GM12878 (cell line): ENCODE data around the gene LYPD4. TPM values are rescaled to one million over a fixed set of nuclear protein-coding genes. Genes with fewer than 3 reads are reported as not detected.

Experiments
- ATAC-seq: fragments of 200-7000 bp; cut with Tn5 transposase; 3 replicates; pipeline ENCODE4 v1.9.1; 2020; ENCODE audit warnings: mild to moderate bottlenecking, moderate library complexity
- BruUV-seq: library from RNA; stranded (reverse); fragments of 400-500 nt; replicated peaks from 2 replicates; lab custom pipeline; 2021; lab: Mats Ljungman, UMichigan
- CTCF ChIA-PET: fragments of 300-600 bp; sonication (Branson Sonifier 250); formaldehyde crosslinking; extraction: SDS; loops from one replicate; lab custom pipeline; 2021; ENCODE audit warnings: inconsistent platforms; lab: Yijun Ruan, JAX
- POLR2A ChIA-PET: fragments of 350-600 bp; formaldehyde crosslinking; extraction: SDS; loops from one replicate; lab custom pipeline; 2021; ENCODE audit warnings: inconsistent platforms; lab: Charles Lee
- RAD21 ChIA-PET: fragments of 300-600 bp; sonication (Branson Sonifier 250); formaldehyde crosslinking; loops from one replicate; lab custom pipeline; 2023; ENCODE audit warnings: antibody characterized with exemption; ENCODE audit not compliant: unreplicated experiment; lab: Charles Lee
- SMC1A ChIA-PET: fragments of 300-600 bp; sonication (Branson Sonifier 250); formaldehyde crosslinking; loops from one replicate; lab custom pipeline; 2023; ENCODE audit not compliant: unreplicated experiment, uncharacterized antibody; lab: Charles Lee
- DNase-seq: peaks from one replicate; pipeline ENCODE4 v3.0.0-alpha.2; 2011; ENCODE audit warnings: low read depth, low spot score
- FAIRE-seq: peaks from 3 replicates; lab custom pipeline; 2011; peaks lifted over from hg19 to GRCh38; lab: Jason Lieb, UNC
- H2AFZ ChIP-seq: 2 replicates; pipeline ENCODE4 v1.6.0; 2011; ENCODE audit warnings: low read depth, low read length, control low read depth; ENCODE audit not compliant: control insufficient read depth
- H3K27ac ChIP-seq: 2 replicates; pipeline ENCODE4 v1.5.1; 2011; ENCODE audit warnings: control low read depth; ENCODE audit not compliant: control insufficient read depth, insufficient read depth
- H3K27me3 ChIP-seq, 2 experiments: replicated peaks in 1 of 2; 2 replicates each; pipeline versions ENCODE4 v1.6.0 to v1.6.1; 2011; ENCODE audit warnings: low read length in 1 of 2; ENCODE audit not compliant: control insufficient read depth in 2 of 2, insufficient read depth in 2 of 2
- H3K36me3 ChIP-seq, 2 experiments: 2 replicates each; pipeline ENCODE4 v1.5.1; 2011; ENCODE audit warnings: low read length in 1 of 2; ENCODE audit not compliant: control insufficient read depth in 2 of 2, insufficient read depth in 2 of 2
- H3K4me1 ChIP-seq: 2 replicates; pipeline ENCODE4 v1.6.1; 2011; ENCODE audit warnings: mild to moderate bottlenecking, low read length, moderate library complexity, mixed read lengths; ENCODE audit not compliant: control insufficient read depth, insufficient read depth
- H3K4me2 ChIP-seq: 2 replicates; pipeline ENCODE4 v1.6.0; 2011; ENCODE audit warnings: control low read depth; ENCODE audit not compliant: control insufficient read depth, insufficient read depth
- H3K4me3 ChIP-seq: fragments of 200-600 bp; sonication (generic); 2 replicates; pipeline ENCODE4 v1.5.1; 2016
- H3K79me2 ChIP-seq: 2 replicates; pipeline ENCODE4 v1.6.0; 2011; ENCODE audit warnings: low read length; ENCODE audit not compliant: control insufficient read depth, insufficient read depth
- H3K9ac ChIP-seq: 2 replicates; pipeline ENCODE4 v1.8.0; 2011; ENCODE audit warnings: low read length, control low read depth, mixed read lengths; ENCODE audit not compliant: control insufficient read depth, insufficient read depth
- H3K9me3 ChIP-seq: replicated peaks from 3 replicates; pipeline ENCODE4 v1.5.1; 2011; ENCODE audit warnings: mild to moderate bottlenecking, low read length; ENCODE audit not compliant: control insufficient read depth, insufficient read depth
- H4K20me1 ChIP-seq: 2 replicates; pipeline ENCODE4 v1.6.0; 2011; ENCODE audit not compliant: control insufficient read depth, insufficient read depth
- BHLHE40 ChIP-seq, 2 experiments: fragments of 450-650 bp in 1 of 2; IDR thresholded peaks; 2 replicates each; pipeline ENCODE4 v1.6.1; 2011 to 2017; ENCODE audit warnings: low read depth in 2 of 2, borderline replicate concordance in 1 of 2, improper control_type of control experiment in 1 of 2, low read length in 1 of 2, mild to moderate bottlenecking in 1 of 2
- NRF1 ChIP-seq: conservative IDR thresholded peaks from 2 replicates; pipeline ENCODE4 v1.6.1; 2011; ENCODE audit warnings: mild to moderate bottlenecking, low read depth, low read length, improper control_type of control experiment
- POLR2A ChIP-seq: IDR thresholded peaks from 2 replicates; pipeline ENCODE4 v1.6.1; 2011; ENCODE audit warnings: low read depth, mild to moderate bottlenecking, low read length
- POLR2AphosphoS5 ChIP-seq: IDR thresholded peaks from 2 replicates; pipeline ENCODE4 v1.6.1; 2011; ENCODE audit warnings: mild to moderate bottlenecking, low read length, inconsistent platforms
- PRDM15 ChIP-seq: fragments of 450-650 bp; formaldehyde crosslinking; IDR thresholded peaks from 2 replicates; pipeline ENCODE4 v1.4.0; 2020; ENCODE audit warnings: mild to moderate bottlenecking, moderate library complexity
- REST ChIP-seq: IDR thresholded peaks from 2 replicates; pipeline ENCODE4 v1.6.1; 2012; ENCODE audit warnings: mild to moderate bottlenecking, low read depth, low read length
- TARDBP ChIP-seq: IDR thresholded peaks from 2 replicates; pipeline ENCODE4 v1.6.1; 2016; ENCODE audit warnings: borderline replicate concordance
- ZBTB4 ChIP-seq: fragments of 450-650 bp; formaldehyde crosslinking; IDR thresholded peaks from 2 replicates; pipeline ENCODE4 v1.4.0; 2022; ENCODE audit warnings: mild to moderate bottlenecking, moderate library complexity
- WGBS: methylation state at CpG from one replicate; pipeline ENCODE4 v1.1.6; 2016; ENCODE audit warnings: low lambda C conversion rate; ENCODE audit not compliant: insufficient replicate concordance, insufficient coverage; ENCODE audit errors: missing lambda C conversion rate; 5-methylcytosine and 5-hydroxymethylcytosine counted together
- in situ Hi-C: fragments of 300-500 bp; cut with MboI; formaldehyde crosslinking; loops from 9 replicates; pipeline ENCODE4 v1.14.3; 2018; ENCODE audit warnings: mixed read lengths
- intact Hi-C: fragments of 100-400 bp; cut with micrococcal nuclease; formaldehyde crosslinking; loops from one replicate; pipeline ENCODE4 v1.14.2; 2022; ENCODE audit not compliant: unreplicated experiment
- polyA plus RNA-seq, 11 experiments: library from polyadenylated mRNA; depleted of rRNA in 4 of 11; unstranded in 6 of 11; stranded (reverse) in 5 of 11; fragments of >200 nt; fragmentation: Nextera tagmentation in 4 of 11; fragmentation: Illumina TruSeq in 1 of 11; extraction: Ambion mirVana in 4 of 11; extraction: Trizol in 1 of 11; gene quantifications; 1 replicate in 1 of 11; 2 replicates in 10 of 11; pipeline versions ENCODE4 v1.2.1 to v1.2.3, GENCODE V29; 2011 to 2016; ENCODE audit warnings: inconsistent platforms in 2 of 11, missing spikeins in 2 of 11, low read depth in 1 of 11
- total RNA-seq, 4 experiments: library from RNA; depleted of rRNA in 3 of 4; stranded (reverse); fragments of >200 nt in 3 of 4; fragmentation: Illumina TruSeq in 1 of 4; extraction: Trizol in 1 of 4; gene quantifications; 2 replicates each; pipeline versions ENCODE4 v1.2.1 to v1.2.3, GENCODE V29; 2013 to 2021

Gene LYPD4
- total and polyA plus RNA-seq, 10 of the 15 experiments (the other 5 are each of a cell fraction or from before 2014, with no cell fraction given), result not detected

- intact Hi-C loops, result no loop called here
- peak; percentile 33; the same call in 1 of the 2 replicates for TF ChIP-seq POLR2AphosphoS5
- no peak for TF ChIP-seq BHLHE40 (IDR thresholded peaks at IDR 0.05; ENCODE audit: borderline replicate concordance in 1 of 2, low read depth in 2 of 2, low read length in 1 of 2)
- no peak for TF ChIP-seq ZBTB4 (CRISPR knock-in tag)
- TF ChIP-seq NRF1, result no peak
- peak; percentile 51 for TF ChIP-seq POLR2A
- no peak for TF ChIP-seq REST
- no peak for TF ChIP-seq PRDM15 (CRISPR knock-in tag)
- no peak for TF ChIP-seq TARDBP
- TF ChIP-seq, all 136 proteins: peak for 2
- no TSS peak for BruUV-seq
- H3K4me3 ChIP-seq, result peak overlapping the region; percentile 94
- in situ Hi-C loops, result no loop called here
- H3K27me3 ChIP-seq, result no peaks in the 10 kb centered on the region
- H4K20me1 ChIP-seq, result peaks cover 30% of the 10 kb centered on the region
- H3K79me2 ChIP-seq, result peaks cover 78% of the 10 kb centered on the region
- H3K4me1 ChIP-seq, result peaks cover 43% of the 10 kb centered on the region
- H3K4me2 ChIP-seq, result peak overlapping the region; percentile 84
- H3K36me3 ChIP-seq, result peaks cover 32 to 34% of the 10 kb centered on the region in 2 experiments
- CTCF ChIA-PET, result interaction anchor here (0.7 to 3.7 kb wide), 7 partner anchors 9 to 94 kb away, joined by 3 to 28 read pairs (median 4); no protein-coding TSS in a partner anchor
- peak overlapping the region; percentile 100 for H3K9ac ChIP-seq
- RAD21 ChIA-PET, result interaction anchor here (1.0 to 1.4 kb wide), 4 partner anchors 10 to 82 kb away, joined by 3 to 7 read pairs (median 4); partner anchors contain the start of gene CD79A
- no peak for FAIRE-seq
- H3K9me3 ChIP-seq, result no peaks in the 10 kb centered on the region
- 65% methylated on average over 10 of the region's 11 CpGs for WGBS
- POLR2A ChIA-PET, result interaction anchor here (0.8 to 2.4 kb wide), 6 partner anchors 8 to 23 kb away, joined by 3 to 14 read pairs (median 7); partner anchors contain the start of gene CD79A
- SMC1A ChIA-PET, result interaction anchor here (0.6 to 1.6 kb wide), 3 partner anchors 9 to 23 kb away, joined by 3 to 8 read pairs (median 3); no protein-coding TSS in a partner anchor
- no peak overlapping the region for H2AFZ ChIP-seq
- peak overlapping the region; percentile 4; the same call in 1 of the 2 replicates for H3K27ac ChIP-seq
- no peak for DNase-seq
- ATAC-seq, result no peak
Observed at GRCh38 chr19:41863209-41863931, 18.9 kb upstream of the LYPD4 start.
